DLD1 (cell line): ENCODE data around the gene RXRG.

ENCODE experiments used
- in situ Hi-C: cut with HindIII; loops from 2 replicates; pipeline ENCODE4 v1.10.0; 2017; ENCODE audit warnings: low sequenced_read_pairs

The RXRG gene

DNA sequence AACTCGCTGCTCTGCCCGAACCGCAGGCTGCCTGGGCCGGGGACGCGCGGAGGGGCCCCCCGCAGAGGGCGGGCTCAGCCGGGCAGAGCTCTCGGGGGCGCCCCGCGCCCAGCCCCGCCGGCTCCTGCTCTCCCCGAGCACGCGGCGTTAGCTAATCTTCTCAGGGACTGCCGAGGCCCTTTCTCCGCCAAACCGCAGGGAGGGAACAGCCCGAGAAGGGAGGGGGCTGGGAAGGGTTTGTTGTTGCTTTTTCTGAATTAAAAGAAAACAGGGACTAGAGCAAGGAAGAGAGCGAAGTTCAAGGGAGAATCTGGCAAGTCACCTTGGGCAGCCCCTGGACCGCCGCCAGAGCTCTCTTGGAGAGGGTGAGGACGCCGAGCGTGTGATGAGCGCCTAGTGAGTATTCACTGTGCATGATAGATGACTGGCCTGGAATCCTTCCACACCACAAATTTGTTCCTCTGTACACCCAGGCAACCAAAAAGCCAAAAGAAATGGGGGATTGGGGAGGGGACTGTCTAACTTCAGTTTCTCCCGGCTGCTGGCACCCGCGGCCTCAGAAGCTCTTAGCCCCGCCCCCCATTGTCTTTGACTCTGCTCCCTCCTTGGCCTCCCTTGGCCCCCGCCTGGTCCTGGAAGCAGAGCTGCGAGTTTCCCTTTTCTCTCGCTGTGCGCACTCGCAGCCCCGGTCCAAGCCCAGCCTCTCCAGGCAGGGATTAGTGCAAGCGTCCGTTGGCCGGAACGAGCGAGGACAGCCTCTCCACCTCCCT, 68.7 kb downstream of the RXRG start:
- in situ Hi-C loops, result no loop called here

- in situ Hi-C loops, result no loop called here
Observed at GRCh38 chr1:165375623-165376022, 69.3 kb downstream of the RXRG start.

GRCh38 chr1:165371588-165372225, 73.2 kb downstream of the RXRG start:
- in situ Hi-C loops, result loop anchor here (25.0 kb wide), 1 partner anchor 234 kb away; no protein-coding TSS in a partner anchor

DNA sequence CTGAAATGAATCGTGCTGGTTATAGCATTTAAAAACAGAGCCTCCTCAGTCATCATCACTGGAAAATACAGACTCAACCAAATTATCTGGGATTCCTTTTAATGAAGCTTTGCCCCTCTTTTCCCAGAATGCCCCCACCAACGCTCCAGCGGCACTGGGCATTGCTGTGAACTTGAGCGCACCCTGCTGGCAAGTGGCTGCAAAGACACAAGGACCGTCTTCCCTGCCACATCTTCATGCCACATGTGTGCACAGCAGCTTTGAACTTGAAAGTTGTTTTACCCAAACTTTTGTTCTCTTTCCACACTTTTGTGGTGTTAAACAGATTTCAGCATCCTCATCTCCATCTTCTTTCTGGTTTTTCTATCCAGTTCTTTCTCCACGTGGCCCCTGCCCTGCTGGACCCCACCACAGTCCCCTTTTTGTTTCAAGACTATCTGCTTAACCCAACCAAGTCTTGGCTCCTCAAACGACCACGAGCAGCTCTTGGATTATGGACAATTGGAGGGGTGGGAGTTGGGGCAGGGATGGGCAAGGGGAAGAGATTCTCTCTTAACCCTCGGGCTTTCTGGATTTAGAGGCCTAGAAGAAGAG, 75.6 kb downstream of the RXRG start:
- in situ Hi-C loops, result loop anchor here (25.0 kb wide), 1 partner anchor 232 kb away; no protein-coding TSS in a partner anchor

GRCh38 chr1:165367375-165367993, 77.4 kb downstream of the RXRG start:
- in situ Hi-C loops, result loop anchor here (25.0 kb wide), 1 partner anchor 230 kb away; no protein-coding TSS in a partner anchor

DNA sequence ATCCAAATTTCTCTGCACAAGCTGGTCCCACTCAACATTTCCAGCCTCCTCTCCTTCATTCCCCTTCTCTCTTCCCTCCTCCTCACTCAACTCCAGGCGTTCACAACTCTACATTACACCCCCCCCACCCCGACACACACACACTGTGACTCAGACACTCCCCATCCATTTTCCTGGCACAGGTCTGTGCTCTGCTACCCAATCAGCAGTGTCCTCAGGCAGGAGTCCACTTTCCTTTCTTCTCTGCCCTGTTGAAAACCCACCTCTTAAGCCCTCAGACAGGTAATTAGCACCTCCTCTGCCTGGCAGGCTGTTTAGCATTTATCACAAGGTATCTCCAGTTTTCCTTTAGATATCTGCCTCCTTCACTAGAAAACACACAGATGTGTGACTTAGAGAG, 79.6 kb downstream of the RXRG start:
- in situ Hi-C loops, result loop anchor here (25.0 kb wide), 1 partner anchor 228 kb away; no protein-coding TSS in a partner anchor

DNA sequence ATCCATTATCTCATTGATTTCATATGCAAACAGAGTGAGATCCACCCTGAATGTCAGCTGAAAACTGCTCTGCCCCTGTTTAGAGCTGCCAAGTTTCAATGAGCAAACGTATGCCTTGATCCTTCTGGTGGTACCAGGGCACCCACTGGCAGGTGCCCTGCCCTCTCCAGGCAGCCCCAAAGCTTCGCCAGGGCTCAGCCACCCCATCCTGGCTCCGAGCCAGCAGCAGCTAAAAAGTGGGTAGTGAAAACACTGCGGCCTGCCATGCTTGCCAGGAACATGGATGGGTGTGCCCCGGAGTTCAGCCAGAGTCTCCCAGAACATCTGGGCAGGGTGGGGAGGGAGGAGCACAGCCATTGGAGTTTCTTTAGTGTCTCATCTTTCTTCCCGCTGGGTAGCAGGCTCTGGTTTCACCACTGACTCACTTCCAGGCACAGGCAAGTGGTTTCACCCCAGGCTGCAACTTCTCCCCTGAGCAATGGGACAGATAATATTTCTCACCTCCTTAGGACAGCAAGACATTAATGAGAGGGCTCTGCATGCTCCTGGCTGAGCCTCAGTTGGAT, 80.3 kb downstream of the RXRG start:
- in situ Hi-C loops, result loop anchor here (25.0 kb wide), 1 partner anchor 227 kb away; no protein-coding TSS in a partner anchor

GRCh38 chr1:165356876-165357275, 88.0 kb downstream of the RXRG start:
- in situ Hi-C loops, result loop anchor here (25.0 kb wide), 1 partner anchor 220 kb away; no protein-coding TSS in a partner anchor

- in situ Hi-C loops, result loop anchor here (25.0 kb wide), 1 partner anchor 219 kb away; no protein-coding TSS in a partner anchor
Observed at GRCh38 chr1:165355977-165356811, 88.7 kb downstream of the RXRG start, which contains the start of gene LMX1A. Gene LMX1A (minus strand): TSS chr1:165356715. CDS start chr1:165355559, 1,156 bp downstream.

GRCh38 chr1:165355139-165355976, 89.6 kb downstream of the RXRG start:
- in situ Hi-C loops, result loop anchor here (25.0 kb wide), 1 partner anchor 218 kb away; no protein-coding TSS in a partner anchor

- in situ Hi-C loops, result loop anchor here (25.0 kb wide), 1 partner anchor 217 kb away; no protein-coding TSS in a partner anchor
Observed at GRCh38 chr1:165354739-165355138, 90.2 kb downstream of the RXRG start.

GRCh38 chr1:165353731-165354671, 90.9 kb downstream of the RXRG start:
- in situ Hi-C loops, result loop anchor here (25.0 kb wide), 1 partner anchor 217 kb away; no protein-coding TSS in a partner anchor

GRCh38 chr1:165352442-165353293, 92.3 kb downstream of the RXRG start:
- in situ Hi-C loops, result loop anchor here (25.0 kb wide), 1 partner anchor 215 kb away; no protein-coding TSS in a partner anchor

DNA sequence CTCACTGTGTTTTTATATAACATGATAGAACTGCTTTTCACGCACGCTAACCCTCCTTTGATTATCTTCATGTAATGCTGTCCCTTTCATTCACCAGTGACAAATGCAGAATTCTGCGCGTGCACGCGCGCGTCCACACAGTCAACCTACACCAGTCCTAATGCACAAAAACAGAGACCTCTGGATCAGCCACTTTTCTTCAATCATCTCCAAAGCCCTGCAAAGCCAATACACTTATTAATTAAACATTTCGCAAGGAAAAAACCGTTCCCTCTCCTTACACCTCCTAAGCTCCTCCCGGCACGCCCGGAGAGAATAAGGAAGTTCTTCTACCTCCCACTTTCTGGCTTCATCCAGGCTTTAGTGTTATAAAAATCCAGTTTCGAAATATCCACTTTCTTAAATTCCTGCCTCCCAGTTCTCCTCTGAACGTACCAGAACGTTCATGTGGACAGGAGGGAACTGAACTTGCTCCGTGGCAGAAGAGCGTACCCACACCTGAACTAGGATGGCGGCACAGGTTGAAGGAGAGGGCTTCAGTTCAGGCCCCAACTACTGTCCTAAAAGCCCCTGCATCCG, 93.0 kb downstream of the RXRG start:
- in situ Hi-C loops, result loop anchor here (25.0 kb wide), 1 partner anchor 215 kb away; no protein-coding TSS in a partner anchor
